NCI-H1417 treated with DMSO at 0.1 percent for 48 hours (cell line): Measurements from ENCODE around the gene DIPK1B.

Experiments used
- DNase-seq: peaks from one replicate; lab custom pipeline; 2025; lab: John Stamatoyannopoulos, UW

The DIPK1B gene

DNA sequence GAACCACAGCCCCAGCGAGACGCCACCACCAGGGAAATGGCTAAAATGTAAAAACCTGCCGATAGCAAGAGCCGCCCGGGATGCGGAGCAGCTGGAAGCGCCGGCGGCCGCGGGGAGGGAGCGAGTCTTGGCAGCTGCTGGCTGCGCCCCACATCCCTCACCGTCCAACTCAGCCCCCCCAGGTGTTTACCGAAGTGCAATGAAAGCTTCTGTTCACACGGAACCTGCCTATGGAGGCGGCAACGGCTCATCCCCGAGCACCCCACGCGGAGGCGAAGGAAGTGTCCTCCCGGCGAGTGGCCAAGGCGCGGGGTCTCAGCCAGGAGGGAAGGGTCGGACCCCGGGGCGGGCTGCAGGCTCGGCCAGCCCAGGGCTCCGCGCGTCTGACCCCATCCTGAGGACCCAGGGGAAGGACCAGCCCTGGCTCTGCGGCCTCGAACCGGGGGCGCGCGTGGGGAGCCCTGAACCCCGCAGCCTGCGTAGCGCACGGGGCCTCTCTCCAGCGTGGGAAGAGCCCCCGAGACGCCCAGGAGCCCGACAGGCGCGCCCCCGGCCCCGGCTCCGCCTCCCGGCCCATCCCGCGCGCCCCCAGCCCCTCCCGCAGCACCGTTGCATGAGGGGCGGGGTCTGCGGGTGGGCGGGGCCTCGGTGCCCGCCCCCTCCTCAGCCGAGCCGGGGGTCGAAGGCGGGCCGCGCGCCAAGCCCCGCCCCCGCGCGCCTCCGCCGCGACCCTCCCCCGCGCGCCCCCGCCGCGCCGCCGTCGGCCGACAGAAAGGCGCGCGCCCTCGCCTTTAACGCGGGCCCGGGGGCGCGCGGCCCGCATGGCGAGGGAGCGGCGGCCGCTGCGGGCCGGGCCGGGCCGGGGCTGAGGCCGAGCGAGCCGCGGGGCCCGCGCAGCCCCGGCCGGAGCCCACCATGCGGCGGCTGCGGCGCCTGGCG, at the start of gene DIPK1B:
DIPK1B (plus strand) TSS at position 822 of the 939 bp plus-strand sequence; CDS start at position 916, 94 bp downstream.
- peak; percentile 48 for DNase-seq

DNA sequence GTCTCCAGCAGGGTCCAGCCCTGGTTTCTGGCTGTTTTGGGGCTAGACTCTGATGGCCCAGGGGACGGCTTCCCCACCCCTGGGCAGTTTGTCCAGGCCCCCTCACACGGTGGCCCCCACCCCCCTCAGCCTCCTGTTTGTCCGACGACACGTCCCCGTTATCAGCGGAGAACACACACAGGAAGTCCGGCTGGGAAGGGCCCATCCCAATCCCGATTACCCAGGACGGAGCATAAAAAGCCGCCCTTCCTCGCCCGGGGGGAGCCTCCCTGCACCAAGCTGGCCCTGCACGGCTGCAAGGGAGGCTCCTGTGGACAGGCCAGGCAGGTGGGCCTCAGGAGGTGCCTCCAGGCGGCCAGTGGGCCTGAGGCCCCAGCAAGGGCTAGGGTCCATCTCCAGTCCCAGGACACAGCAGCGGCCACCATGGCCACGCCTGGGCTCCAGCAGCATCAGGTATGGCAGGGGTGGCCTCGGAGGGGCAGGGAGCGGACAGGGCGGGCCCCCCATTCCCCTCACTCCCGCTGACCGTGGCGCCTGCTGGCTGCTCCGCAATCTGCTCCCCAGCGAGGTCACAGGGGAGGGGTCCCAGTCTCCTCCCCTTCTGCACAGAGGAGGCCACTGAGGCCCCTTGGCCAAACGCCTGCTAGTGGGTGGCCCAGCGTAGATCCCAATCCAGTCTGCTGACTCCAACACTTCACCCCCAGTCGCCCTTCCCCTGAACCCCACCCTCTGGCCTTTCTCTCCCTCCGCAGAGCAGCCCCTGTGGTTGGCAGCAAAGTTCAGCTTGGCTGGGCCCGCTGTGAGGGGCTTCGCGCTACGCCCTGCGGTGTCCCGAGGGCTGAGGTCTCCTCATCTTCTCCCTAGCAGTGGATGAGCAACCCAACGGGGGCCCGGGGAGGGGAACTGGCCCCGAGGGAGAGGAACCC, 49.5 kb upstream of the DIPK1B start, which contains the start of gene EGFL7:
EGFL7 (plus strand) TSS at position 261 of the 926 bp plus-strand sequence. CDS start 5,367 bp downstream, outside the sequence.
- DNase-seq = no peak

DNA sequence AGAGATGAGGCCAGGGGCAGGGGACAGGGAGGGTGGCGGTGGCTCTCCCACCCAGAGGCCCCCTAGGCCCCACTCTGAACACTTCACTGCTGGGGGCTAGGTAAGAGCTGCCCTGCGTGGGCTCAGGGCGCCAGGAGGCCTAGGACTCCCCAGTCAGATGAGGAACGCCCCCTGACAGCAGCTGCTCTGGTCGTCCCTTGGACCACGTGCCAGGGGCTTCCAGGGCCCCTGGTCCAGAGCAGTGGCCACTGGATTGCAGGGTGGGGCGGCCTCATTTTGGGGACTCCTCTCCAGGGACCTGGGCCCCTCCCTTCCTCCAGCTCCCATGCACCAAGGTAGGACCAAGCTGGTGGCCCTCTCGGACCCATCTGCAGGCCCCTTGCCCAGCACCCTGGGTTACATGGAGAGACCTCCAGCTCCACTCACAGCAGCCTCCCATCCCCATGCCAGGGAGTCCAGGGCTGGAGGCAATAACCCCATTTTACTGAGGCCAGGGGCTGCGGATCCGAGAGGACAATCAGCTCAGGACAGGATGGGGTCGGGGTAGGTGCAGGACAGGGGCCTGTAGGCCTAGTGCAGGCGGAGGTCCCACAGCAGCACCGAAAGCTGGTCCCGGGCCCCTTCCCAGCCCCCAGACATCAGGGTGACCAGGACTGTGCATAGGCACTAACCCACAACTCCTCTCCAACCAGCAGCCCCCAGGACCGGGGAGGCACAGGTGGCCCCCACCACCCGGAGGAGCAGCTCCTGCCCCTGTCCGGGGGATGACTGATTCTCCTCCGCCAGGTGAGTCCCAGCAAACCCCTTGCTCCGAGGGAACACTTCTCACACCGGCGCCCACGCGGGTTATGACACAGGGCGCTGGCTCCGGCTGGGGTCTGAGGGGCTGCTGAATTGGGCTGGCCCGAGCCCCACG, 48.1 kb upstream of the DIPK1B start:
- DNase-seq = no peak

GRCh38 chr9:136665111-136665703, 47.2 kb upstream of the DIPK1B start:
- DNase-seq = no peak

DNA sequence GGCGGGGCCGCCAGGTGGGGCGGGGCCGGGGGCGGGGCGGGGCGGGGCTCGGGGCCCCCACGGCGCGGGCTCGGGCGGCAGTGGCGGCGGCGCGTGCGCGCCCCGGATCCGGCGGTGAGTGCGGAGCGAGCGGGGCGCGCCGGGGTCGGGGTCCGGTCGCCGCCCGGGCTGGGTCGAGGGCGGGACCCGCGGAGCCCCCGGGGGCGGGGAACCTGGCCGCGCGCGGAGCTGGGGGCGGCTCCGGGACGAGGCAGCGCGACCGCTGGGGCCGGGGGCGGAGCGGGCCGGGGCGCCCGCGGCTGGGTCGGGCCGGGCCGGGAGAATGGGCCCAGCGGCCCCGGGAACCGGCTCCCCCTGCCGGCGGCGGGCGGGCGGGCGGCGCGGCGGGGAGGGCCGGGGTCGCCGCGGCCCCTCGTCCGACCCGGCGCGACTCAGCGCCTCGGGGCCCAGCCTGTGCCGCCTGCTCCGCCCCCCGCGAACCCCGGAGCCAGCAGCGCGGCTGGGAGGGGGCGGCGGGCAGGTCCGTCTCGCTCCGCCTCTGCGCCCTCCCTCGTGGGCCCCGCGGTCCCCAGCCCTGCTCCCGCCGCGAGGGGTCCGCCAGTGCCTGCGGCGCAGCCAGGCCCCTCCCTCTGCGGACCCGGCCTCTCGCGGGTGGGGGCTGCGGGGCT, 46.5 kb upstream of the DIPK1B start:
- DNase-seq = no peak

DNA sequence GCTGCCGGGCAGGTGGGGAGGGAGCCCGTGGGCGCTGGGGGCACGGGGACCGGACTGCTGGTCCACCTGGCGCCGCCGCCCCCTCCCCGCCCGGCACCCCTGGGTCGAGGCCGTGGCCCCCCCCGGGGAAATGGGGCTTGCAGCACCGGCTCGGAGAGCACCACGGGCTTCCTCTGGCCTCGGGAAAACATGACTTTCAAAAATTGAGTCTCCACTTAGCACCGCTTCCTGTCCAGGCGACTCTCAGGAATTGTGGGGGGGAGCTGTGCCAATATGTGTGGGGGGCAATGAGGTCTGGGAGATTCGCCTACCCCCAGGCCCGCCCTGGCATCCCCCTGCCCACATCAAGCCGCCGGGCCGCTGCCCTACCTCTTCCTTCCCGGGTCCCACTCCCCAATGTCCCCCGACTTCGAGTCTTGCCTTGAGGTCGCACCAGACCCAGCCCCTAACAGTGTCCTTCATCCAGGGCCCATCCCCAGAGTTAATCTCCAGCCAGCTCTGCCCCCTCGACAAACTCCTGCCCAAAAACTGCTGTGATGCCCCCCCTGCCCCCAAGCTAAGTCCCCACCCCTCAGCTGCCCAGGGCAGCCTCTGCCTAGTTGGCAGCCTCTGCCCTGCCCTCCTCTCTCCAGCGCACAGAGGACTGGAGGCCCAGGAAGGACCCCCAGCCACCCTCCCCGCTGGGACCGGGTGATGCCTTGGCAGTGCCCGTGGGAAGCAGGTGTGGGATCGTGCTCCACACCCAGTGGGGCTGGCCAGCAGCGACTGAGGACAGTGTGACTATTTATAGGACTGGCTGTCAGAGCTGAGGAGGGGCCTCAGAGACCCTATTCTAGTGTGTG, 45.8 kb upstream of the DIPK1B start:
- no peak for DNase-seq

- DNase-seq = no peak
These were observed 45.0 kb upstream of the DIPK1B start for GRCh38 chr9:136667214-136667939.

DNA sequence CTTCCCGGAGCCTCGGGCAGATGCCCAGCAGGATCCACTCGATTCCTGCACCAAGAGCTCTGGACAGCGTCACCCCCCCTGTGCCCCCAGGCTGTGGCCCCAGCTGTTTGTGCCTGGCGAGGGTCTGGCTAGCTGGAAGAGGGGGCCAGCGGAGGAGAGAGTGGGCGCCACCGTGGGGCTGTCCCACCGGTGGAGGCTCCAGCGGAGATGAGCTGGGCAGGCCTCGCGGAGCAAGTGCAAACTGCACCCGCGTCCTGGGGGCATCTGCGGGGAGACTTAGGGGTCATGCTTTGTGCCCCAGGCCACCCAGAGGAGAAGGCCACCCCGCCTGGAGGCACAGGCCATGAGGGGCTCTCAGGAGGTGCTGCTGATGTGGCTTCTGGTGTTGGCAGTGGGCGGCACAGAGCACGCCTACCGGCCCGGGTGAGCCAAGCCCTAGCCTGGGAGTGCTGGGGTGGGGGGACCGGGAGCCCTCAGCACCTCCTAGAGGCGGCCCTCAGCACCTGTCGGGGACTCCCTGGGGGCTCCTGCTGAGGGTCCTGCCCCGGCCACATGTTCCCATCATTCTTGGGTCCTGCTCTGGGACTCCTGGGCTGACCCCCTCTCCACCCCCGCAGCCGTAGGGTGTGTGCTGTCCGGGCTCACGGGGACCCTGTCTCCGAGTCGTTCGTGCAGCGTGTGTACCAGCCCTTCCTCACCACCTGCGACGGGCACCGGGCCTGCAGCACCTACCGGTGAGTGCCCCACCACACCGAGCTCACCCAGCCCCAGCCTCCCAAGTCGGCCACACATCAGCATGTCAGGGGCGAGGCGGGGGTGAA, 44.2 kb upstream of the DIPK1B start:
- no peak for DNase-seq

DNA sequence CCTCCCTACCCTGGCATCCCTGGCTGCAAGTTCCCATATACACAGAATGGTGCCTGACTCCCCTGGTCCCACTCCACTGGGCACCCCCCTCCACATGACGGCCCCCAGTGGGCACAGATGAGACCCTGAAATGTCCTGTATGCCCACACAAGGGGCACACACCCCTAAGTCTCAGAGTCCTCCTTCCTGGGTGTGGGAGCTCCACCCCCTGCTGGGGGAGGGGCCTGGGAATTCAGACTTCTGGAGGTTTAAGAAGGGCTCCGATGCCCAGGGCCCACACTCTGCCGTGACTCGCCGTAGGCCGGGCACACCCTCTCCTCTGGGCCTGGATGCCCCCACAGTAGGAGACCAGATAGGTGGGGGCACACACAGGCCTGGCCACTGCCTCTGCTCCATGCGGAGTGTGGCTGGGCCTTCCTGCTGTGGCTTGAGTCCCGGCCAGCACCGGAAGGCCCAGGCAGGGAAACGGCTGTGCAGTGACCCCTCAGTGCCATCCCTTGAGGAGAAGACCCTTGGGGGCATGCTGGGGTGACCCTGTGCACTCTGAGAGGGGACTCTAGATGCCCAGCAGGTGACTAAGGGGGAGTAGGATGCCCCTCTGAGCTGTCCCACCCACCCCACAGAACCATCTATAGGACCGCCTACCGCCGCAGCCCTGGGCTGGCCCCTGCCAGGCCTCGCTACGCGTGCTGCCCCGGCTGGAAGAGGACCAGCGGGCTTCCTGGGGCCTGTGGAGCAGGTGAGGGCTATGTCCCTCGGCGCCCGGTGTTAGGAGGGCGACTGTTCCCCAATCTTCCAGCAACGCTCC, 43.2 kb upstream of the DIPK1B start:
- DNase-seq = no peak

DNA sequence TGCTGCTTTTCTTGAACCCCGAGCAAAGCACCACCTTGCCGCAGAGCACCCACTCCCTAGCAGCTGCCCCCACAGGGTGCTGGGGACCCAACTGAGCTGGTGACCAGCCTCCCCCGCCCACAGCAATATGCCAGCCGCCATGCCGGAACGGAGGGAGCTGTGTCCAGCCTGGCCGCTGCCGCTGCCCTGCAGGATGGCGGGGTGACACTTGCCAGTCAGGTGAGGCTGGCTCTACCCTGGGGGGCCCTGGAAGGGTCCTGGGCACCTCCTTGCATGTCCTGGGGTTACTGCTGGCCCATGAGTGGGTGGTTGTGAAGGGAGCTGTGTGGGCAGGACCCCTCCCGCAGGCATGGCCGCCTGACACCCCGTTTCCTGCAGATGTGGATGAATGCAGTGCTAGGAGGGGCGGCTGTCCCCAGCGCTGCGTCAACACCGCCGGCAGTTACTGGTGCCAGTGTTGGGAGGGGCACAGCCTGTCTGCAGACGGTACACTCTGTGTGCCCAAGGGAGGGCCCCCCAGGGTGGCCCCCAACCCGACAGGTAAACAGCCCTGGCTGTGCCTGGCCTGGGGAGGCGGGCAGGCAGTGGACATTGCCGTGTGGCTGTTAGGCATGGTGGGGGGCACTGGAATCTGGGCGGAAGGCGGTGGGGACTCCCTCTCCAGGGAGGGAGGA, 42.4 kb upstream of the DIPK1B start:
- DNase-seq = no peak

GRCh38 chr9:136670576-136671253, 41.7 kb upstream of the DIPK1B start:
- DNase-seq = no peak

DNA sequence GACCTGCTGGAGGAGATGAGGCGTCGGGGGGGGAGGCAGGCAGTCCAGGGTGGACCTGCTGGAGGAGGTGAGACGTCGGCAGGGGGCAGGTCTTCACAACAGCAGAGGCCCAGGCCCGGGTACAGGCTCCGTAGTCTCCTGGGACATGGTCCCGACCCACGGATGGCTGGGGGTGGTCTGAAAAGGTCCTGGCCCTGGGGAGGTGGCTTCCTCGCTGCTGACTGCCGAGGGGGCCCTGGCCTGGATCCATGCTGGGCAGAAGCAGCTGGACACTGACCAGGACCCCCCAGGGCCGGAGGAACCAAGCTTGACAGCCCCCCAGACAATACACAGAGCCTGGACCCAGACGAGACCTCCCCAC, 41.1 kb upstream of the DIPK1B start:
- no peak for DNase-seq

DNA sequence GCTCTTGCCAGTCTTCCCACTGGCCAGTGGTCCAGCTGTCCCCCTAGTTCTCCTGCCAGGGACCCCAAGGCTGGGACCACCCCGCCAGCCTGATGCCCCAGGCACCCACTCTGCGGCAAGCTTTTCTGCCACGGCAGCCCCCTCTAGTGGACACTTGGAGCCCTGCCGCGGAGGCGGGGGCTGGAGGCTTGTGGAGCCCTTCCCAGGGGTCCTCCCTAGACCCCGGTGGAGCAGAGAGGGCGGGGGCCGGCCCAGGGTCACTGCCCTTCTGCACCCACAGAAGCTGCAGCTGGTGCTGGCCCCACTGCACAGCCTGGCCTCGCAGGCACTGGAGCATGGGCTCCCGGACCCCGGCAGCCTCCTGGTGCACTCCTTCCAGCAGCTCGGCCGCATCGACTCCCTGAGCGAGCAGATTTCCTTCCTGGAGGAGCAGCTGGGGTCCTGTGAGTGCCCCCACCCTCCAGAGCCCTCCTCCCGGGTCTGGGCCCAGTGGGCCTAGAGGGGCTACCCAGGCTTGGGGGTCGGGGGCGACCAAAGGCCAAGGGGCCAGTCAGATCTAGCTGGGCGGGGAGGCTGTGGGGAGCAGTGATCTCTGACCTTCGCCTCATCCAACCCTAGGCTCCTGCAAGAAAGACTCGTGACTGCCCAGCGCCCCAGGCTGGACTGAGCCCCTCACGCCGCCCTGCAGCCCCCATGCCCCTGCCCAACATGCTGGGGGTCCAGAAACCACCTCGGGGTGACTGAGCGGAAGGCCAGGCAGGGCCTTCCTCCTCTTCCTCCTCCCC, 40.5 kb upstream of the DIPK1B start:
- no peak for DNase-seq

- DNase-seq = no peak
These were observed 39.8 kb upstream of the DIPK1B start for GRCh38 chr9:136672431-136673087.
